ENCODE measurements around the gene IRAG1. TPM values are rescaled to one million over a fixed set of nuclear protein-coding genes. Genes with fewer than 3 reads are reported as not detected.

Gene IRAG1
- total RNA-seq, 2 donors from 2014 or later: 3.5 to 18.7 TPM

DNA sequence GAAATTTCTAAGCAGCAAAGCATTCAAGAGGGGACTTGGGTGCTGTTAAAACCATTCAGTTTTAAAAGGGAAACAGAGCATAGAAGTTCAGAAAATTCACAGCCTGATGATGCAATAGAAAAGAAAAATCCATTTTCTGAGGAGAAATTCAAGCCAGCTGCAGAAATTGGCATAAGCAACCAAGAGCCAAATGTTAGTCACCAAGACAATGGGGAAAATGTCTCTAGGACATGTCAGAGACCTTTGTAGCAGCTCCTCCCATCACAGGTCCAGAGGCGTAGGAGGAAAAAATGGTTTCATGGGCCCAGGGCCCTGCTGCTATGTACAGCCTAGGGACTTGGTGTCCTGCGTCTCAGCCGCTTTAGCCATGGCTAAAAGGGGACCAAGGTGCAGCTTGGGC is 5.5 kb upstream of the IRAG1 start:
- intact Hi-C loops (cut with DNase I): no loop called here

DNA sequence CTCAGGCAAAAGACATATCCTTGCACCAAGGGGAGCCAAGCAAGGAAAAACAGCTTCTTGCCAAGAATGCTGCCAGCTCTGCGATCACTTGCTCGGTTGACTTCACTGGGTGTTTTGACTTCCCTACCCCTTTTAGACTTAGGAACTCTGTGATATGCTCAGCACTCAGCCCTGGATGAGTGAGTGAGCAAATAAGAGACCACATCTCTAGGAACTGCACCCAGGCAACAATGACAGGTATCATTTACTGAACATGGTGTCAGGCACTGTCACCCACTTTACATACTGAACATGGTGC is 3.7 kb upstream of the IRAG1 start:
- no peak overlapping the region for H3K27ac ChIP-seq
- no peaks in the 10 kb centered on the region for H3K4me1 ChIP-seq
- no peaks in the 10 kb centered on the region for H3K9me3 ChIP-seq
- H3K4me3 ChIP-seq: no peak overlapping the region
- no peak for DNase-seq
- no peaks in the 10 kb centered on the region for H3K36me3 ChIP-seq
- intact Hi-C loops (cut with DNase I): no loop called here
- H3K9ac ChIP-seq (ENCODE audit: low read depth in 2 of 2, low read length in 2 of 2): no peak overlapping the region
- TF ChIP-seq, protein P1, sequence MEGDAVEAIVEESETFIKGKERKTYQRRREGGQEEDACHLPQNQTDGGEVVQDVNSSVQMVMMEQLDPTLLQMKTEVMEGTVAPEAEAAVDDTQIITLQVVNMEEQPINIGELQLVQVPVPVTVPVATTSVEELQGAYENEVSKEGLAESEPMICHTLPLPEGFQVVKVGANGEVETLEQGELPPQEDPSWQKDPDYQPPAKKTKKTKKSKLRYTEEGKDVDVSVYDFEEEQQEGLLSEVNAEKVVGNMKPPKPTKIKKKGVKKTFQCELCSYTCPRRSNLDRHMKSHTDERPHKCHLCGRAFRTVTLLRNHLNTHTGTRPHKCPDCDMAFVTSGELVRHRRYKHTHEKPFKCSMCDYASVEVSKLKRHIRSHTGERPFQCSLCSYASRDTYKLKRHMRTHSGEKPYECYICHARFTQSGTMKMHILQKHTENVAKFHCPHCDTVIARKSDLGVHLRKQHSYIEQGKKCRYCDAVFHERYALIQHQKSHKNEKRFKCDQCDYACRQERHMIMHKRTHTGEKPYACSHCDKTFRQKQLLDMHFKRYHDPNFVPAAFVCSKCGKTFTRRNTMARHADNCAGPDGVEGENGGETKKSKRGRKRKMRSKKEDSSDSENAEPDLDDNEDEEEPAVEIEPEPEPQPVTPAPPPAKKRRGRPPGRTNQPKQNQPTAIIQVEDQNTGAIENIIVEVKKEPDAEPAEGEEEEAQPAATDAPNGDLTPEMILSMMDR (IDR thresholded peaks at IDR 0.05): no peak
- H3K27me3 ChIP-seq: no peaks in the 10 kb centered on the region

More for the DNA sequence above, 5.5 kb upstream of the IRAG1 start:
- Histone ChIP-seq H3K4me3 (no peak overlapping the region), H3K9me3 (no peaks in the 10 kb centered on the region), H3K27ac (no peak overlapping the region), H3K36me3 (no peaks in the 10 kb centered on the region), H3K27me3 (no peaks in the 10 kb centered on the region), H3K4me1 (no peaks in the 10 kb centered on the region), H3K9ac (ENCODE audit: low read depth in 2 of 2, low read length in 2 of 2) (no peak overlapping the region)
- no peak for DNase-seq
- TF ChIP-seq, protein P1 (IDR thresholded peaks at IDR 0.05): no peak

DNA sequence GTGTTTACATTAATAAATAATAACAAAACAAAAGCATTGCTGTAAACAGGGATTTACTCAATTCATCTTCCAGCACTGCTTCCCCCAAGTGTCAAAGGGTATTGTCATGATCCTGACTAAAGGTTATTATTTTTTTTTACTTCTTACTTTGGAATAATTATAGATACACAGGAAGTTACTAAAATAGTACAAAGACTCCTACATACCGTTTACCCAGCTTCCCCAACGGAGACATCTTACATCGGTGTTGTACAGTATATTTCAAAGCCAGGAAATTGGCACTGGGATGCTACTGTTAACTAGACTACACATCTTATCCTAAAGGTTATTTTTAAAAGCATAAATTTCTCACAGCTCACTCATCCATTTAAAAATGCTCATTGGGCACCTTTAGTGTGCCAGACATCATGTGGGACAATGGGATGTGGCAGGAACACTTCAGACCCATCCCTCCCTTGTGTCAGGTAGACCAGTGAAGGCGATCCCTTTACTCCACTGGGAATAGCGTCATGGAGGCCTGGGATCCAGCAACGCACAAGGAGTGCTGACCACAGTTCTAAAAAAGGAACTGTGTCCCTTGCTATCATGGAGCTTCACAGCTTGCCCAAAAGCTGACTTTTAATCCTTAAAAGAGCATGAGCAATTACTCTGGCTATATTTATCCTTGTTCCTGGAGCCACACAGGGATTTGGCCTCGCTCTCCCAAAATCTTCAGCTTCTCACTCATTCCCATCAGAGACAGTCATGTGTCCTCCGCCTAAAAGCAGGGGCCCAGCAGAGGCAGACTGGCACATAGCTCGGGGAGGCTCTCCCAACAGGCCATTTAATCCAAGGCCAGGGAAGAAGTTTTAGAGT is 3.1 kb upstream of the IRAG1 start:
- no peaks in the 10 kb centered on the region for H3K4me1 ChIP-seq
- no peak overlapping the region for H3K9ac ChIP-seq (ENCODE audit: low read depth in 2 of 2, low read length in 2 of 2)
- no peak for DNase-seq
- intact Hi-C loops (cut with DNase I): no loop called here
- H3K36me3 ChIP-seq: no peaks in the 10 kb centered on the region
- H3K27me3 ChIP-seq: no peaks in the 10 kb centered on the region
- no peaks in the 10 kb centered on the region for H3K9me3 ChIP-seq
- H3K4me3 ChIP-seq: no peak overlapping the region
- TF ChIP-seq, protein P1 (IDR thresholded peaks at IDR 0.05): no peak
- no peak overlapping the region for H3K27ac ChIP-seq

DNA sequence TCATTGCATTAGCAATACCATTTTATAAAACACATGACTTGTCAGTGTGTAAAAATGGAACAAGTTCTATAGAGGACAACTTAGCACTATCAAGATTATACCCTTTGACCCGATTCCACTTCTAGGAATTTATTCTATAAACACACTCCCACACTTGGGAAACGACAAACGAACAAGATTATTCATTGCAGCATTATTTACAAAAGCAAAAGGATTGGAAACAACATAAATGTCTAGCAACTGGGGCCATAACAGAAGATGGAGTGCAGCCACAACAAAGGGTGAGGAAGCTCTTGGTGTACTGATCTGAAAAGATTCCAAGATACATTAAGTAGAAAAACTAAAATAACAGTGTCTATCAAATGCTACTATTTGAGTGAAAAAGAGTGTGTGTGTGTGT is 2.3 kb upstream of the IRAG1 start:
- Histone ChIP-seq H3K27me3 (no peaks in the 10 kb centered on the region), H3K4me3 (no peak overlapping the region), H3K27ac (no peak overlapping the region), H3K36me3 (no peaks in the 10 kb centered on the region), H3K9ac (ENCODE audit: low read depth in 2 of 2, low read length in 2 of 2) (no peak overlapping the region), H3K4me1 (no peaks in the 10 kb centered on the region), H3K9me3 (no peaks in the 10 kb centered on the region)
- intact Hi-C loops (cut with DNase I): no loop called here
- no peak for DNase-seq
- TF ChIP-seq, protein P1 (IDR thresholded peaks at IDR 0.05): no peak

DNA sequence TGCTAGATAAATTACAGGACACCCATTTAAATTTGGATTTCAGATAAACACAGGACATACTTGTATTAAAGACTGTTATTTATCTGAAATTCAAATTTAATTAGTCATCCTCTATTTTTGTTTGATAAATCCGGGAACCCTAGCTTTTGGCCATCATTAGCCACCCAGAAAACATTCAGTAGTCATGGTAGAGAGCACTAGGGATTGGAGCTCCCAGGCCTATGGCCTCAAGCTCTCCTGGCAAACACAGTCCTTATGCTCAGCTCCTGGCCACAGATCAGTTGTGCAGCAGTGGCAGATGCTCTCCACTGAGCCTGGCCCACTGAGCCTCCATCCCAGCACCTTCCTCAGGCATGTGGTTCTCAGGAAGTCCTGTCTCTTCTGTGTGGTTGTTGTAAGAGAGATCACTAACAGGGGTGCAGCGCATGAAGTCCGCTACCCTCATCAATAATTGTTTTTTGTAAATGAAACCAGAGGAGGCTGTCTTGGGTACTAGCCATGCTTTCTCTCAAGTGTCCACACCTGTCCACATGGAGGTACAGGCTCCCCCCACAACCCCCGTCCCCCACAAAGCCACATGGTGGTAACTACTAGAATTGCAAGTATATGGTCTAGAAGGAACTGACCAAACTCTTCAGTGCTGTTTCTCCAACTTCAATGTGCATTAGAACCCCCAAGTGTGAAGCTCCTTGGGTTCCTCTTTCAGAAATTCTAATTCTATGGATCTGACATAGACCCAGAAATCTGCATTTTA is 1.1 kb upstream of the IRAG1 start:
- peak overlapping the region; percentile 45 for H3K27ac ChIP-seq
- DNase-seq: no peak

More for the DNA sequence above, 1.1 kb upstream of the IRAG1 start:
- TF ChIP-seq, protein P1 (IDR thresholded peaks at IDR 0.05): no peak
- Histone ChIP-seq H3K27me3 (no peaks in the 10 kb centered on the region), H3K36me3 (no peaks in the 10 kb centered on the region), H3K9ac (ENCODE audit: low read depth in 2 of 2, low read length in 2 of 2) (no peak overlapping the region), H3K9me3 (no peaks in the 10 kb centered on the region), H3K4me3 (no peak overlapping the region), H3K4me1 (no peaks in the 10 kb centered on the region)
- intact Hi-C loops (cut with DNase I): no loop called here
